Neutrophil (primary cell): ENCODE results near the gene CNNM1.

Source experiments
- H3K27ac ChIP-seq: fragments of 200-600 bp; sonication (generic); 2 replicates; pipeline ENCODE4 v1.5.1; 2016; ENCODE audit warnings: mild to moderate bottlenecking, moderate library complexity
- H3K27me3 ChIP-seq: fragments of 200-600 bp; sonication (generic); 2 replicates; pipeline ENCODE4 v1.6.0; 2016; ENCODE audit warnings: mild to moderate bottlenecking
- H3K36me3 ChIP-seq: fragments of 200-600 bp; sonication (generic); 2 replicates; pipeline ENCODE4 v1.5.1; 2017
- H3K4me1 ChIP-seq, 2 experiments: fragments of 200-600 bp in 1 of 2; sonication (generic) in 1 of 2; 1 replicate in 1 of 2; 2 replicates in 1 of 2; pipeline versions ENCODE4 v1.5.1 to v1.6.1; 2013 to 2016; ENCODE audit warnings: low read depth in 1 of 2, low read length in 1 of 2, mild to moderate bottlenecking in 1 of 2, moderate library complexity in 1 of 2; ENCODE audit not compliant: control insufficient read depth in 1 of 2, insufficient read depth in 1 of 2
- H3K4me3 ChIP-seq, 2 experiments: fragments of 200-600 bp in 1 of 2; sonication (generic) in 1 of 2; 1 replicate in 1 of 2; 2 replicates in 1 of 2; pipeline ENCODE4 v1.5.1; 2013 to 2016; ENCODE audit warnings: low read depth in 1 of 2, low read length in 1 of 2, mild to moderate bottlenecking in 1 of 2, moderate library complexity in 1 of 2
- H3K9me3 ChIP-seq: fragments of 200-600 bp; sonication (generic); 2 replicates; pipeline ENCODE4 v1.5.1; 2016
- TF ChIP-seq, protein P1 (sequence below): fragments of 200-600 bp; sonication (generic); IDR thresholded peaks from 2 replicates; pipeline ENCODE4 v1.5.1; 2016; ENCODE audit warnings: antibody characterized with exemption

CNNM1 gene

DNA sequence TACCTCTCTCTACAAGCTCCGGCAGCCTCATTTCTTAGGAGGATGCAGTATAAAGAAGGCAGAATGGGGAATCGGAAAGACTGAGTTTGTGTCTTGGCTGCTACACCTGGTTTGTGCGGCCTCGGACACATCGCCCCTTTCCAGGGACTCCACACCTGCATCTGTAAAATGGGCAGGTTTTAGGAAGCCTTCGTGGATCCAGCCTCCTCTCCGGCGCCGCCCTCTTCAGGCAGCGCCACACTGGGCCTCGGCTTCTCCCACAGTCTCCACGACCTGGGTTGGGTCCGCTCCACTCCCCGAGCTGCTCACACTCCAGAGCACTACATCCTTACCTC lies 100.9 kb downstream of the CNNM1 start:
- H3K36me3 ChIP-seq: no peaks in the 10 kb centered on the region
- peak overlapping the region; percentile 66 for H3K27ac ChIP-seq
- no peaks in the 10 kb centered on the region for H3K9me3 ChIP-seq
- H3K27me3 ChIP-seq: no peaks in the 10 kb centered on the region
- H3K4me1 ChIP-seq: peaks cover 6 to 11% of the 10 kb centered on the region in 2 experiments
- TF ChIP-seq, protein P1, sequence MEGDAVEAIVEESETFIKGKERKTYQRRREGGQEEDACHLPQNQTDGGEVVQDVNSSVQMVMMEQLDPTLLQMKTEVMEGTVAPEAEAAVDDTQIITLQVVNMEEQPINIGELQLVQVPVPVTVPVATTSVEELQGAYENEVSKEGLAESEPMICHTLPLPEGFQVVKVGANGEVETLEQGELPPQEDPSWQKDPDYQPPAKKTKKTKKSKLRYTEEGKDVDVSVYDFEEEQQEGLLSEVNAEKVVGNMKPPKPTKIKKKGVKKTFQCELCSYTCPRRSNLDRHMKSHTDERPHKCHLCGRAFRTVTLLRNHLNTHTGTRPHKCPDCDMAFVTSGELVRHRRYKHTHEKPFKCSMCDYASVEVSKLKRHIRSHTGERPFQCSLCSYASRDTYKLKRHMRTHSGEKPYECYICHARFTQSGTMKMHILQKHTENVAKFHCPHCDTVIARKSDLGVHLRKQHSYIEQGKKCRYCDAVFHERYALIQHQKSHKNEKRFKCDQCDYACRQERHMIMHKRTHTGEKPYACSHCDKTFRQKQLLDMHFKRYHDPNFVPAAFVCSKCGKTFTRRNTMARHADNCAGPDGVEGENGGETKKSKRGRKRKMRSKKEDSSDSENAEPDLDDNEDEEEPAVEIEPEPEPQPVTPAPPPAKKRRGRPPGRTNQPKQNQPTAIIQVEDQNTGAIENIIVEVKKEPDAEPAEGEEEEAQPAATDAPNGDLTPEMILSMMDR: no peak
- peak overlapping the region; percentile 68 to 74 for H3K4me3 ChIP-seq

DNA sequence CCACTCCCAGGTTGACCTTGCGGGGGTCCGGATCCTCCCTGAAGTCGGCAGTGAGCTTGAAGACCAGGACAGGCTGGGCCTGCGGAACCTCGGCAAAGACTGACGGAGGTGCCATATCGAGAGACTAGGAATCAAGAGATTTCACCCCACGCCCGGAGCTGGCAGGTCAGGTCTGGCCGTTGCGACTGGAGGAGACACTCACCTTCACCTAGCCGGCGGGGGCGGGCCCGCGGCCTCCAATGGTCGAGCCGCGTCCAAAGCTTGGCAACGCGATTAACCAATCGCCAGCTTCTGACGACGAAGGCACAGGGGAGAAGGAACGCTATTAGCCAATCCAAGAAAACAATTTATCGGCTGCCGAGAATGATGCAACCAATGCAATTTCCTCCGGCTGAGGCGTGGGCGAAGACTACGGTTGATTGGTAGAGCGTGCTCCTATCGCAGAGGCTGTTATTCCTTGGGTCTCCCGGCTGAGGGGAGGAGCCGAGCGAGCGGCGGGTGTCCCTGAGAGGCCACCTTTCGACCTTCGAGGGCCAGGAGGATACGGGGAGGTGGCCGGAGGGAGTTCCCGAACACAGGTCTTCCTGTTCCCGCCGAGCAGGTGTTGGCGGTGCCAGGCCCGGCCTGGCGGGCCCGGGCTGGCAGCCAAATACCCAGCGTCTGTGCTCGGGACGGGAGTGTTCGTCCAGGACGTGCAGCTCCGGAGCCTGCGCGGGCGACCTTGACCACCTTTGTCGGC lies 101.5 kb downstream of the CNNM1 start, which contains the start of gene GOT1:
TSS of gene GOT1 (minus strand) at position 174 of the 739 bp plus-strand sequence. CDS start at position 115, 59 bp downstream.
- no peaks in the 10 kb centered on the region for H3K9me3 ChIP-seq
- peaks cover 6 to 11% of the 10 kb centered on the region in 2 experiments for H3K4me1 ChIP-seq
- peak within 1 kb of the TSS; percentile 66 for H3K27ac ChIP-seq
- H3K4me3 ChIP-seq: peak within 1 kb of the TSS; percentile 68 to 74
- TF ChIP-seq, protein P1: no peak
- no peaks in the 10 kb centered on the region for H3K27me3 ChIP-seq
- H3K36me3 ChIP-seq: no peaks in the 10 kb centered on the region

DNA sequence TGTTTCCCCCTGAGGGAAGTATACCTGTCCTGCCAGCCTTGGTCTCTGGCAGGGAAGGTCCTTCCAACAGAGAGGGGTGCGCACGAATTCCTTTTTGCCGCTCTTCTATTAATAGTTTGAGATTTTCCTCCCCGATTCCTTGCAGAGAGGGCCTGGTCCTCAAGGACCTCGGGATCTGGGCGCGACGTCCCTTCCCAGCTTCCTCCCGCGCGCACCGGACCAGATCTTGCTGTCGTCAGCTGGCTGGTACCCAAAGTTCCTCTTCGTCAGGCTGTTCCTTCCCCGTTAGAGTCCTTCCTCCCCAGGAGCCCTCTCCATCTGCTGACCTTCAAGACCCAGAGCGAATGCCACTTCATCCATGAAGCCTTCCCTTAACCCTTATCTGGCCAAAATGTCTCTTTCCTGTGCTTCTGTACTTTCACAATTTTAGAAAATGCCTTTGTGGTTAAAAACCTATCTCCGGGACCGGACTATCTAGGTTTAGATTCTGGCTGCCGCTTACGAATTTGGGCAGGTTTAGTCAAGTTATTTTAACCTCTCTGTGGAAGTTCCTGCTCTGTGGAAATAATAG lies 102.1 kb downstream of the CNNM1 start:
- Histone ChIP-seq H3K4me3 (peak overlapping the region; percentile 68 to 74), H3K9me3 (no peaks in the 10 kb centered on the region), H3K27me3 (no peaks in the 10 kb centered on the region), H3K27ac (peak overlapping the region; percentile 66), H3K36me3 (no peaks in the 10 kb centered on the region), H3K4me1 (peaks cover 6 to 11% of the 10 kb centered on the region in 2 experiments)
- TF ChIP-seq, protein P1: no peak

DNA sequence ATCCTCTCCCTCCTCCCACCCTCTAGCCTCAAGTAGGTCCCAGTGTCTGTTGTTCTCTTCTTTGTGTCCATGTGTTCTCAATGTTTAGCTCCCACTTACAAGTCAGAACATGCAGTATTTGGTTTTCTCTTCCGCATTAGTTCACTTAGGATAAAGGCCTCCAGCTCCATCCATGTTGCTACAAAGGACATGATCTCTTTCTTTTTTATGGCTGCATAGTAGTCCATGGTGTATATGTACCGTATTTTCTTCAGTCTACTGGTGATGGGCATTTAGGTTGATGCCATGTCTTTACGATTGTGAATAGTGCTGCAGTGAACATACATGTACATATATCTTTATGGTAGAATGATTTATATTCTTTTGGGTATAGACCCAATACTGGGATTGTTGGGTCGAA lies 102.9 kb downstream of the CNNM1 start:
- TF ChIP-seq, protein P1: no peak
- no peaks in the 10 kb centered on the region for H3K27me3 ChIP-seq
- H3K9me3 ChIP-seq: no peaks in the 10 kb centered on the region
- H3K27ac ChIP-seq: no peak overlapping the region
- H3K4me3 ChIP-seq: no peak overlapping the region
- peaks cover 6 to 11% of the 10 kb centered on the region in 2 experiments for H3K4me1 ChIP-seq
- no peaks in the 10 kb centered on the region for H3K36me3 ChIP-seq

DNA sequence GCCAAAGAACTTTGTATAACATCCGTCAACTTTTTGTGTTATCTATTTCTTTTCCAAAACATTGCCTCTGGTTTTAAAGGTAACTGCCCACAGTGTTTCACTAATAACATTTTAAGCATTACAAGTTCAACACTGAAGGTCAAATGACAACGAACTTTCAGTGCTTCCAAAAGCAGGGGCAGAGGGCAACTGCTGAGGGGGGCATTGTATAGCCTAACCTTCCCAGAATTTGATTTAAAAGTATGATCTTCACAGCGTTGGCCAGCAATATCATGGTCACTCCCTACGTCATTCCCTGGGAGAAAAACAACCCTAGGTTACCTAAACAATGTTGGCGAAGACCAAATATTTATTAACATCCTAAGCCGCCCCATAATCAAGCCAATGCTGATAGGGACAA lies 103.7 kb downstream of the CNNM1 start:
- Histone ChIP-seq H3K4me3 (no peak overlapping the region), H3K27me3 (no peaks in the 10 kb centered on the region), H3K4me1 (peaks cover 6 to 11% of the 10 kb centered on the region in 2 experiments), H3K36me3 (no peaks in the 10 kb centered on the region), H3K9me3 (no peaks in the 10 kb centered on the region), H3K27ac (no peak overlapping the region)
- TF ChIP-seq, protein P1: no peak
